Measurements from ENCODE around the gene NRXN3. TPM values are rescaled to one million over a fixed set of nuclear protein-coding genes. Genes with fewer than 3 reads are reported as not detected.

The NRXN3 gene
- total and polyA plus RNA-seq, 2 of the 4 experiments (the other 2 are of a cell fraction), result 4.8 to 25.1 TPM

- H3K4me3 ChIP-seq (ENCODE audit: insufficient read depth, low read depth, low read length), result no peak overlapping the region
- in situ Hi-C loops (cut with MboI; ENCODE audit: low sequenced_read_pairs) (no loop called here), dilution Hi-C loops (cut with HindIII; ENCODE audit: low sequenced_read_pairs, unreplicated experiment) (no loop called here), intact Hi-C loops (cut with micrococcal nuclease) (no loop called here)
- H3K9ac ChIP-seq (ENCODE audit: low read depth, low read length), result no peak overlapping the region
- no peak overlapping the region for H3K14ac ChIP-seq (replicated peaks; ENCODE audit: low read depth, low read length)
- DNase-seq (no peak), ATAC-seq (ENCODE audit: low read depth) (no peak)
- H2BK20ac ChIP-seq (ENCODE audit: low read depth, low read length), result no peak overlapping the region
- no peak overlapping the region for H2AFZ ChIP-seq (replicated peaks; ENCODE audit: low read length, poor library complexity)
- no peak overlapping the region for H2AK9ac ChIP-seq (replicated peaks; ENCODE audit: low read depth, low read length, poor library complexity)
- H4K91ac ChIP-seq (ENCODE audit: insufficient read depth, low read depth, low read length), result no peak overlapping the region
- TF ChIP-seq CEBPB (IDR thresholded peaks at IDR 0.05; ENCODE audit: low read depth, low read length) (peak; percentile 58), MAZ (IDR thresholded peaks at IDR 0.05; ENCODE audit: borderline replicate concordance, low read depth, low read length) (no peak), BHLHE40 (IDR thresholded peaks at IDR 0.05; ENCODE audit: low read depth, low read length) (no peak), USF2 (IDR thresholded peaks at IDR 0.05; ENCODE audit: low read depth, low read length) (no peak)
- H3K9me1 ChIP-seq (ENCODE audit: insufficient read depth, low read length), result no peaks in the 10 kb centered on the region
- H4K5ac ChIP-seq (ENCODE audit: low read depth, low read length), result no peak overlapping the region
- 100% methylated on average over 1 of the region's 5 CpGs; no CpG with 5 or more reads in 1 of the 2 experiments for WGBS, 2 experiments (ENCODE audit: extremely low coverage in 2 of 2, insufficient read length in 1 of 2)
- H3K56ac ChIP-seq (ENCODE audit: extremely low read depth, insufficient read depth, low read length), result no peak overlapping the region
- CTCF ChIA-PET, result no interaction called here
- H3K27ac ChIP-seq (ENCODE audit: insufficient read depth, low read length), result no peak overlapping the region
- no peak overlapping the region for H3K18ac ChIP-seq (ENCODE audit: low read depth, low read length)
- no peaks in the 10 kb centered on the region; the same call in 1 of the 2 replicates for H3K9me3 ChIP-seq (ENCODE audit: control insufficient read depth, insufficient read depth, low read length)
- H4K8ac ChIP-seq (ENCODE audit: low read depth in 2 of 2, low read length in 2 of 2), result no peak overlapping the region
- no peaks in the 10 kb centered on the region for H3K27me3 ChIP-seq (ENCODE audit: control insufficient read depth, insufficient read depth, low read length)
- no peaks in the 10 kb centered on the region for H3K79me1 ChIP-seq (ENCODE audit: low read depth in 1 of 2, low read length in 2 of 2)
- H2BK15ac ChIP-seq (ENCODE audit: low read depth, low read length), result no peak overlapping the region
- H3K23ac ChIP-seq (ENCODE audit: low read depth, low read length), result no peak overlapping the region
- H3K4me2 ChIP-seq (ENCODE audit: low read depth, low read length), result no peak overlapping the region
- H3K4me1 ChIP-seq (ENCODE audit: control insufficient read depth, insufficient read depth, low read length), result no peaks in the 10 kb centered on the region
- H2BK120ac ChIP-seq (ENCODE audit: low read depth, low read length), result no peak overlapping the region
- H2BK5ac ChIP-seq (ENCODE audit: low read depth, low read length, poor library complexity, severe bottlenecking), result no peak overlapping the region
- no TSS peak for BruUV-seq (replicated peaks)
- H3K36me3 ChIP-seq (ENCODE audit: control insufficient read depth, insufficient read depth, low read length), result no peaks in the 10 kb centered on the region
- H3K4ac ChIP-seq (ENCODE audit: low read depth, low read length), result no peak overlapping the region
- no peak overlapping the region for H2AK5ac ChIP-seq (ENCODE audit: low read depth, low read length)
- POLR2A ChIA-PET (ENCODE audit: unreplicated experiment), result no interaction called here
- no peaks in the 10 kb centered on the region for H4K20me1 ChIP-seq (ENCODE audit: insufficient read depth, low read length)
Observed at GRCh38 chr14:78142998-78143397, 27.2 kb upstream of the NRXN3 start.

All from IMR-90 (cell line).